Measurements from ENCODE around the gene PROCA1. TPM values are rescaled to one million over a fixed set of nuclear protein-coding genes. Genes with fewer than 3 reads are reported as not detected.

The PROCA1 gene
- total and polyA plus RNA-seq, 9 of the 15 experiments (the other 6 are each of a cell fraction or from before 2014, with no cell fraction given), result 0.78 to 16.2 (median 5.6) TPM

DNA sequence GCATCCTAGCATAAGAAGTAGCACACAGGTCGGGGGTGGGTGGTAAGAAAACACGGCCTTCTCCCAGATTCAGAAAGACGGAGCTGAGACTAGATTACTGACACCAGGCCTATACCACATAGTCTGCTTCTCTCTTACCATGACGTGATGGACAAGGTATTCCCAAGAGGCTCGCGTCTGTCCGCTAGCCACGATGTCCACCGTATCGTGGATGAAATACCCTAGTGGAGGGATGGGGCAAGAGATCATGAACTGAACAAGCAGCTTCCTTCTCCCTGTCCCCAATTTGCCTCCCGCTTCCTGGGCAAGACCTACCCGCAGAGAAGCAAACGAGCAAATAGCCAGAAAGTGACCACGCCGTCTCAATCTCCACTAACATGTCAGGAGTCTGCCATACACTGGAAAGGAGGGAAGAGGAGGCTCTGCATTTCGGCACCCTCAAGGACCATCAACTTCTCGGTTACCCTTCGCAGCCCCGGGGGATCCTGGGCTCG lies 13.5 kb upstream of the PROCA1 start (continued):
- no peak for TF ChIP-seq BMI1 (IDR thresholded peaks at IDR 0.05; ENCODE audit: low read length)
- TF ChIP-seq, protein P1, sequence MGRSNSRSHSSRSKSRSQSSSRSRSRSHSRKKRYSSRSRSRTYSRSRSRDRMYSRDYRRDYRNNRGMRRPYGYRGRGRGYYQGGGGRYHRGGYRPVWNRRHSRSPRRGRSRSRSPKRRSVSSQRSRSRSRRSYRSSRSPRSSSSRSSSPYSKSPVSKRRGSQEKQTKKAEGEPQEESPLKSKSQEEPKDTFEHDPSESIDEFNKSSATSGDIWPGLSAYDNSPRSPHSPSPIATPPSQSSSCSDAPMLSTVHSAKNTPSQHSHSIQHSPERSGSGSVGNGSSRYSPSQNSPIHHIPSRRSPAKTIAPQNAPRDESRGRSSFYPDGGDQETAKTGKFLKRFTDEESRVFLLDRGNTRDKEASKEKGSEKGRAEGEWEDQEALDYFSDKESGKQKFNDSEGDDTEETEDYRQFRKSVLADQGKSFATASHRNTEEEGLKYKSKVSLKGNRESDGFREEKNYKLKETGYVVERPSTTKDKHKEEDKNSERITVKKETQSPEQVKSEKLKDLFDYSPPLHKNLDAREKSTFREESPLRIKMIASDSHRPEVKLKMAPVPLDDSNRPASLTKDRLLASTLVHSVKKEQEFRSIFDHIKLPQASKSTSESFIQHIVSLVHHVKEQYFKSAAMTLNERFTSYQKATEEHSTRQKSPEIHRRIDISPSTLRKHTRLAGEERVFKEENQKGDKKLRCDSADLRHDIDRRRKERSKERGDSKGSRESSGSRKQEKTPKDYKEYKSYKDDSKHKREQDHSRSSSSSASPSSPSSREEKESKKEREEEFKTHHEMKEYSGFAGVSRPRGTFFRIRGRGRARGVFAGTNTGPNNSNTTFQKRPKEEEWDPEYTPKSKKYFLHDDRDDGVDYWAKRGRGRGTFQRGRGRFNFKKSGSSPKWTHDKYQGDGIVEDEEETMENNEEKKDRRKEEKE (IDR thresholded peaks at IDR 0.05; ENCODE audit: borderline replicate concordance in 1 of 2, control insufficient read depth in 1 of 2, low read depth in 2 of 2, low read length in 1 of 2), result 0 out of 4 replicates have a peak, but pooled peaks of 1 of the 2 experiments have one; percentile 23
- no peak for TF ChIP-seq SMAD4 (CRISPR knock-in tag; conservative IDR thresholded peaks at IDR 0.05)
- no peak for TF ChIP-seq TGIF2 (CRISPR knock-in tag; IDR thresholded peaks at IDR 0.05)
- TF ChIP-seq RFX7 (CRISPR knock-in tag; IDR thresholded peaks at IDR 0.05), result peak; percentile 56
- TF ChIP-seq, protein P2, sequence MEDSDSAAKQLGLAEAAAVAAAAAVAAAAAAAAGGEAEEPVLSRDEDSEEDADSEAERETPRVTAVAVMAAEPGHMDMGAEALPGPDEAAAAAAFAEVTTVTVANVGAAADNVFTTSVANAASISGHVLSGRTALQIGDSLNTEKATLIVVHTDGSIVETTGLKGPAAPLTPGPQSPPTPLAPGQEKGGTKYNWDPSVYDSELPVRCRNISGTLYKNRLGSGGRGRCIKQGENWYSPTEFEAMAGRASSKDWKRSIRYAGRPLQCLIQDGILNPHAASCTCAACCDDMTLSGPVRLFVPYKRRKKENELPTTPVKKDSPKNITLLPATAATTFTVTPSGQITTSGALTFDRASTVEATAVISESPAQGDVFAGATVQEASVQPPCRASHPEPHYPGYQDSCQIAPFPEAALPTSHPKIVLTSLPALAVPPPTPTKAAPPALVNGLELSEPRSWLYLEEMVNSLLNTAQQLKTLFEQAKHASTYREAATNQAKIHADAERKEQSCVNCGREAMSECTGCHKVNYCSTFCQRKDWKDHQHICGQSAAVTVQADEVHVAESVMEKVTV (CRISPR knock-in tag; IDR thresholded peaks at IDR 0.05), result no peak
- TF ChIP-seq ARNT (IDR thresholded peaks at IDR 0.05), result 0 out of 4 replicates have a peak, but pooled peaks of 1 of the 2 experiments have one; percentile 79
- TF ChIP-seq PRMT5 (CRISPR knock-in tag; IDR thresholded peaks at IDR 0.05), result peak; percentile 38; the same call in 1 of the 2 replicates
- TF ChIP-seq, protein P3, sequence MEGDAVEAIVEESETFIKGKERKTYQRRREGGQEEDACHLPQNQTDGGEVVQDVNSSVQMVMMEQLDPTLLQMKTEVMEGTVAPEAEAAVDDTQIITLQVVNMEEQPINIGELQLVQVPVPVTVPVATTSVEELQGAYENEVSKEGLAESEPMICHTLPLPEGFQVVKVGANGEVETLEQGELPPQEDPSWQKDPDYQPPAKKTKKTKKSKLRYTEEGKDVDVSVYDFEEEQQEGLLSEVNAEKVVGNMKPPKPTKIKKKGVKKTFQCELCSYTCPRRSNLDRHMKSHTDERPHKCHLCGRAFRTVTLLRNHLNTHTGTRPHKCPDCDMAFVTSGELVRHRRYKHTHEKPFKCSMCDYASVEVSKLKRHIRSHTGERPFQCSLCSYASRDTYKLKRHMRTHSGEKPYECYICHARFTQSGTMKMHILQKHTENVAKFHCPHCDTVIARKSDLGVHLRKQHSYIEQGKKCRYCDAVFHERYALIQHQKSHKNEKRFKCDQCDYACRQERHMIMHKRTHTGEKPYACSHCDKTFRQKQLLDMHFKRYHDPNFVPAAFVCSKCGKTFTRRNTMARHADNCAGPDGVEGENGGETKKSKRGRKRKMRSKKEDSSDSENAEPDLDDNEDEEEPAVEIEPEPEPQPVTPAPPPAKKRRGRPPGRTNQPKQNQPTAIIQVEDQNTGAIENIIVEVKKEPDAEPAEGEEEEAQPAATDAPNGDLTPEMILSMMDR (IDR thresholded peaks at IDR 0.05 in 2 of 3, conservative IDR thresholded peaks at IDR 0.05 in 1 of 3; ENCODE audit: insufficient read depth in 2 of 3, low read depth in 1 of 3, low read length in 3 of 3), result peak in 1 of 3 experiments; percentile 36; a peak in 2 of 6 replicates
- TF ChIP-seq PML (IDR thresholded peaks at IDR 0.05; ENCODE audit: low read length), result peak; percentile 56; the same call in 1 of the 2 replicates
- TF ChIP-seq CTBP1 (IDR thresholded peaks at IDR 0.05; ENCODE audit: borderline replicate concordance), result peak; percentile 36
- TF ChIP-seq SRSF3 (IDR thresholded peaks at IDR 0.05; ENCODE audit: insufficient read depth, low read length), result no peak
- TF ChIP-seq SOX6 (IDR thresholded peaks at IDR 0.05), result no peak
- TF ChIP-seq L3MBTL2 (IDR thresholded peaks at IDR 0.05), result no peak
- TF ChIP-seq RB1 (IDR thresholded peaks at IDR 0.05; ENCODE audit: low read depth), result no peak
- TF ChIP-seq, protein P4, sequence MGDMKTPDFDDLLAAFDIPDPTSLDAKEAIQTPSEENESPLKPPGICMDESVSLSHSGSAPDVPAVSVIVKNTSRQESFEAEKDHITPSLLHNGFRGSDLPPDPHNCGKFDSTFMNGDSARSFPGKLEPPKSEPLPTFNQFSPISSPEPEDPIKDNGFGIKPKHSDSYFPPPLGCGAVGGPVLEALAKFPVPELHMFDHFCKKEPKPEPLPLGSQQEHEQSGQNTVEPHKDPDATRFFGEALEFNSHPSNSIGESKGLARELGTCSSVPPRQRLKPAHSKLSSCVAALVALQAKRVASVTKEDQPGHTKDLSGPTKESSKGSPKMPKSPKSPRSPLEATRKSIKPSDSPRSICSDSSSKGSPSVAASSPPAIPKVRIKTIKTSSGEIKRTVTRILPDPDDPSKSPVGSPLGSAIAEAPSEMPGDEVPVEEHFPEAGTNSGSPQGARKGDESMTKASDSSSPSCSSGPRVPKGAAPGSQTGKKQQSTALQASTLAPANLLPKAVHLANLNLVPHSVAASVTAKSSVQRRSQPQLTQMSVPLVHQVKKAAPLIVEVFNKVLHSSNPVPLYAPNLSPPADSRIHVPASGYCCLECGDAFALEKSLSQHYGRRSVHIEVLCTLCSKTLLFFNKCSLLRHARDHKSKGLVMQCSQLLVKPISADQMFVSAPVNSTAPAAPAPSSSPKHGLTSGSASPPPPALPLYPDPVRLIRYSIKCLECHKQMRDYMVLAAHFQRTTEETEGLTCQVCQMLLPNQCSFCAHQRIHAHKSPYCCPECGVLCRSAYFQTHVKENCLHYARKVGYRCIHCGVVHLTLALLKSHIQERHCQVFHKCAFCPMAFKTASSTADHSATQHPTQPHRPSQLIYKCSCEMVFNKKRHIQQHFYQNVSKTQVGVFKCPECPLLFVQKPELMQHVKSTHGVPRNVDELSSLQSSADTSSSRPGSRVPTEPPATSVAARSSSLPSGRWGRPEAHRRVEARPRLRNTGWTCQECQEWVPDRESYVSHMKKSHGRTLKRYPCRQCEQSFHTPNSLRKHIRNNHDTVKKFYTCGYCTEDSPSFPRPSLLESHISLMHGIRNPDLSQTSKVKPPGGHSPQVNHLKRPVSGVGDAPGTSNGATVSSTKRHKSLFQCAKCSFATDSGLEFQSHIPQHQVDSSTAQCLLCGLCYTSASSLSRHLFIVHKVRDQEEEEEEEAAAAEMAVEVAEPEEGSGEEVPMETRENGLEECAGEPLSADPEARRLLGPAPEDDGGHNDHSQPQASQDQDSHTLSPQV (IDR thresholded peaks at IDR 0.05), result no peak
